Spleen (tissue), 11 donors: ENCODE measurements around the gene ZMIZ1. TPM values are rescaled to one million over a fixed set of nuclear protein-coding genes. Genes with fewer than 3 reads are reported as not detected.
A peak's percentile ranks its signal among the peaks of the same experiment; 100 is the strongest.

ENCODE experiments used
- DNase-seq: peaks from one replicate; pipeline ENCODE4 v3.0.0-alpha.2; 2020
- H3K27ac ChIP-seq, 8 donors: fragments of 200-600 bp; sonication (generic) in 7 of 8; 1 replicate in 4 of 8; 2 replicates in 4 of 8; pipeline versions ENCODE4 v1.5.0 to v1.8.0; 2016 to 2021; ENCODE audit warnings: inconsistent platforms in 4 of 8, mild to moderate bottlenecking in 4 of 8, moderate library complexity in 1 of 8
- H3K27me3 ChIP-seq, 7 donors: fragments of 200-600 bp; sonication (generic) in 6 of 7; replicated peaks in 1 of 7; 1 replicate in 4 of 7; 2 replicates in 3 of 7; pipeline versions ENCODE4 v1.5.0 to v1.8.0; 2016 to 2021; ENCODE audit warnings: inconsistent platforms in 3 of 7, mild to moderate bottlenecking in 1 of 7
- H3K36me3 ChIP-seq, 6 donors: fragments of 200-600 bp; sonication (generic) in 5 of 6; 1 replicate in 4 of 6; 2 replicates in 2 of 6; pipeline versions ENCODE4 v1.5.0 to v1.8.0; 2016 to 2021; ENCODE audit warnings: inconsistent platforms in 2 of 6
- H3K4me1 ChIP-seq, 6 donors: fragments of 200-600 bp; sonication (generic) in 5 of 6; 1 replicate in 3 of 6; 2 replicates in 3 of 6; pipeline versions ENCODE4 v1.5.0 to v1.8.0; 2016 to 2021; ENCODE audit warnings: inconsistent platforms in 3 of 6
- H3K4me3 ChIP-seq, 8 donors: fragments of 200-600 bp; sonication (generic) in 7 of 8; 1 replicate in 4 of 8; 2 replicates in 4 of 8; pipeline versions ENCODE4 v1.5.0 to v1.8.0; 2016 to 2021; ENCODE audit warnings: inconsistent platforms in 4 of 8, mild to moderate bottlenecking in 4 of 8, moderate library complexity in 2 of 8
- H3K9me3 ChIP-seq, 8 donors: fragments of 200-600 bp; sonication (generic) in 7 of 8; 1 replicate in 4 of 8; 2 replicates in 4 of 8; pipeline versions ENCODE4 v1.5.0 to v1.8.0; 2016 to 2021; ENCODE audit warnings: inconsistent platforms in 4 of 8
- CTCF ChIP-seq, 11 experiments: fragments of 200-600 bp in 7 of 11; fragments of 450-650 bp in 4 of 11; sonication (generic) in 4 of 11; IDR thresholded peaks in 8 of 11; conservative IDR thresholded peaks in 3 of 11; 1 replicate in 7 of 11; 2 replicates in 4 of 11; pipeline versions ENCODE4 v1.4.0 to v1.8.0; 2016 to 2021; ENCODE audit warnings: antibody characterized with exemption in 11 of 11, inconsistent platforms in 4 of 11, mild to moderate bottlenecking in 1 of 11
- POLR2A ChIP-seq, 3 donors: fragments of 450-650 bp; IDR thresholded peaks; one replicate each; pipeline ENCODE4 v1.5.1; 2017; ENCODE audit warnings: antibody characterized with exemption in 3 of 3, mild to moderate bottlenecking in 1 of 3
- POLR2AphosphoS5 ChIP-seq, 3 donors: sonication (generic); formaldehyde crosslinking; IDR thresholded peaks; one replicate each; pipeline ENCODE4 v1.5.1; 2017; ENCODE audit warnings: antibody characterized with exemption in 3 of 3
- WGBS, 5 donors: extraction: QIAGEN DNeasy Blood & Tissue Kit in 3 of 5; methylation state at CpG; one replicate each; pipeline versions ENCODE4 v1.1.5 to v1.1.7; 2013 to 2018; 5-methylcytosine and 5-hydroxymethylcytosine counted together
- intact Hi-C: fragments of 100-400 bp; cut with DNase I; formaldehyde crosslinking; loops from one replicate; pipeline ENCODE4 v1.15.0; 2023; ENCODE audit warnings: low total_unique reads
- polyA plus RNA-seq, 3 donors: library from polyadenylated mRNA; stranded (reverse); fragments of 200-250 nt; gene quantifications; one replicate each; pipeline ENCODE4 v1.2.1, GENCODE V29; 2013
- total RNA-seq, 7 donors: library from RNA; depleted of rRNA in 3 of 7; stranded (reverse); fragments of >200 nt in 3 of 7; fragmentation: NEBNext Ultra II Directional in 4 of 7; extraction: Animal tissue kit (Norgen Biotek cat#: 25700) in 4 of 7; gene quantifications; one replicate each; pipeline versions ENCODE4 v1.1.0 to v1.2.1, GENCODE V29; 2016 to 2021
- donor health status: healthy with polysubstance abuse.
- donor health status: DM: no; HTN: no; CAD: no; lungs with moderate emphysema.
- donor health status: DM: no; HTN: no; CAD: no.
- donor health status: Bipolar disorder and iron deficiency.
- donor health status: healthy.
- donor health status: DM: no; HTN: no; CAD: no.
- donor health status: DM: yes; HTN: yes; CAD: no.

The ZMIZ1 gene
- total and polyA plus RNA-seq, 10 donors: 10.7 to 210 (median 125) TPM

GRCh38 chr10:79112881-79113431 lies 44.2 kb downstream of the ZMIZ1 start:
- Histone ChIP-seq H3K36me3 (peaks cover 0 to 16% (median 0%) of the 10 kb centered on the region in 6 donors), H3K27ac (peak overlapping the region in 5 of 8 donors; percentile 0 to 55 (median 42)), H3K27me3 (no peaks in the 10 kb centered on the region), H3K4me1 (peaks cover 14 to 99% (median 60%) of the 10 kb centered on the region in 6 donors), H3K4me3 (no peak overlapping the region), H3K9me3 (no peaks in the 10 kb centered on the region)
- peak; percentile 72 for DNase-seq
- TF ChIP-seq CTCF (IDR thresholded peaks at IDR 0.05 in 8 of 11, conservative IDR thresholded peaks at IDR 0.05 in 3 of 11): no peak
- peak in 2 of 3 donors; percentile 42 to 48 for TF ChIP-seq POLR2AphosphoS5 (IDR thresholded peaks at IDR 0.05)
- intact Hi-C loops: no loop called here
- WGBS, 5 donors: 37 to 74% (median 63%) methylated on average over 3 to 11 of the region's 11 CpGs

GRCh38 chr10:79113827-79114226 lies 45.1 kb downstream of the ZMIZ1 start:
- Histone ChIP-seq H3K4me3 (no peak overlapping the region), H3K27me3 (no peaks in the 10 kb centered on the region), H3K27ac (peak overlapping the region in 4 of 8 donors; percentile 38 to 55 (median 48)), H3K4me1 (peaks cover 14 to 90% (median 59%) of the 10 kb centered on the region in 6 donors), H3K36me3 (peaks cover 0 to 19% (median 0%) of the 10 kb centered on the region in 6 donors), H3K9me3 (no peaks in the 10 kb centered on the region)
- intact Hi-C loops: no loop called here
- 59 to 74% (median 66%) methylated on average over 9 of the region's 9 CpGs for whole genome bisulfite sequencing, 5 donors
- no peak for TF ChIP-seq POLR2A (IDR thresholded peaks at IDR 0.05)
- no peak for TF ChIP-seq CTCF (IDR thresholded peaks at IDR 0.05 in 8 of 11, conservative IDR thresholded peaks at IDR 0.05 in 3 of 11)
- no peak for TF ChIP-seq POLR2AphosphoS5 (IDR thresholded peaks at IDR 0.05)
- no peak for DNase-seq

GRCh38 chr10:79115302-79115701 lies 46.5 kb downstream of the ZMIZ1 start:
- intact Hi-C loops: no loop called here
- Histone ChIP-seq H3K27me3 (no peaks in the 10 kb centered on the region), H3K9me3 (no peaks in the 10 kb centered on the region), H3K4me1 (peaks cover 14 to 88% (median 60%) of the 10 kb centered on the region in 6 donors), H3K36me3 (peaks cover 0 to 33% (median 3%) of the 10 kb centered on the region in 6 donors), H3K4me3 (no peak overlapping the region), H3K27ac (peak overlapping the region in 4 of 8 donors; percentile 0 to 54 (median 16))
- no peak for TF ChIP-seq POLR2AphosphoS5 (IDR thresholded peaks at IDR 0.05)
- TF ChIP-seq POLR2A (IDR thresholded peaks at IDR 0.05): no peak
- TF ChIP-seq CTCF (IDR thresholded peaks at IDR 0.05 in 8 of 11, conservative IDR thresholded peaks at IDR 0.05 in 3 of 11): no peak
- 52 to 78% (median 77%) methylated on average over 4 of the region's 4 CpGs for WGBS, 5 donors
- DNase-seq: no peak

- Histone ChIP-seq H3K4me3 (no peak overlapping the region), H3K36me3 (peaks cover 0 to 33% (median 5%) of the 10 kb centered on the region in 6 donors), H3K27me3 (no peaks in the 10 kb centered on the region), H3K27ac (peak overlapping the region in 4 of 8 donors; percentile 1 to 53 (median 34)), H3K9me3 (no peaks in the 10 kb centered on the region), H3K4me1 (peaks cover 14 to 89% (median 58%) of the 10 kb centered on the region in 6 donors)
- intact Hi-C loops: no loop called here
- WGBS, 5 donors: 34 to 49% (median 39%) methylated on average over 4 of the region's 4 CpGs
- peak; percentile 73 for DNase-seq
- TF ChIP-seq POLR2A (IDR thresholded peaks at IDR 0.05) (no peak), POLR2AphosphoS5 (IDR thresholded peaks at IDR 0.05) (peak in 1 of 3 donors; percentile 33)
Observed at GRCh38 chr10:79116368-79116767, 47.6 kb downstream of the ZMIZ1 start.
